Osteocyte (in vitro differentiated cells): Measurements from ENCODE around the gene RUBCN. TPM values are rescaled to one million over a fixed set of nuclear protein-coding genes. Genes with fewer than 3 reads are reported as not detected.
"Not testable (repeated sequence)": the region's sequence is repeated elsewhere in the genome, so short reads cannot be mapped to it uniquely, and the experiment has no call there.

Experiments
- DNase-seq: peaks from one replicate; pipeline ENCODE4 v3.0.0; 2021; ENCODE audit warnings: mixed read lengths; ENCODE audit not compliant: unreplicated experiment; ENCODE audit errors: extremely low spot score
- H3K27ac Mint-ChIP-seq: one replicate; pipeline ENCODE4 v1.8.0; 2021; ENCODE audit warnings: mild to moderate bottlenecking, mixed read lengths; ENCODE audit not compliant: unreplicated experiment
- H3K27me3 Mint-ChIP-seq: one replicate; pipeline ENCODE4 v1.8.0; 2021; ENCODE audit warnings: mixed read lengths; ENCODE audit not compliant: unreplicated experiment
- H3K36me3 Mint-ChIP-seq: one replicate; pipeline ENCODE4 v1.8.0; 2021; ENCODE audit warnings: mixed read lengths; ENCODE audit not compliant: unreplicated experiment
- H3K4me1 Mint-ChIP-seq: one replicate; pipeline ENCODE4 v1.8.0; 2021; ENCODE audit warnings: mixed read lengths; ENCODE audit not compliant: unreplicated experiment
- H3K4me3 Mint-ChIP-seq: one replicate; pipeline ENCODE4 v1.8.0; 2021; ENCODE audit warnings: mild to moderate bottlenecking, moderate library complexity, mixed read lengths; ENCODE audit not compliant: unreplicated experiment
- H3K9me3 Mint-ChIP-seq: one replicate; pipeline ENCODE4 v1.8.0; 2021; ENCODE audit warnings: mixed read lengths; ENCODE audit not compliant: unreplicated experiment
- CTCF ChIP-seq: fragments of 200-600 bp; sonication (generic); IDR thresholded peaks from 2 replicates; pipeline ENCODE4 v1.5.0; 2021; ENCODE audit warnings: antibody characterized with exemption, mild to moderate bottlenecking, moderate library complexity
- total RNA-seq: library from RNA; stranded (reverse); gene quantifications from 2 replicates; pipeline ENCODE4 v1.2.1, GENCODE V29; 2021

RUBCN gene
- total RNA-seq, 1 donor from 2014 or later = 30.3 TPM

- no peak for DNase-seq
Measured at GRCh38 chr3:197670361-197670760, 66.3 kb downstream of the RUBCN start.

GRCh38 chr3:197667968-197668367, 68.7 kb downstream of the RUBCN start:
- DNase-seq = no peak
- Mint-ChIP-seq H3K36me3 (peaks cover 16% of the 10 kb centered on the region), H3K4me3 (no peak overlapping the region), H3K9me3 (no peaks in the 10 kb centered on the region), H3K27me3 (no peaks in the 10 kb centered on the region), H3K4me1 (no peaks in the 10 kb centered on the region), H3K27ac (no peak overlapping the region)
- no peak for TF ChIP-seq CTCF

More at GRCh38 chr3:197670361-197670760, 66.3 kb downstream of the RUBCN start:
- Mint-ChIP-seq H3K27ac (no peak overlapping the region), H3K4me1 (no peaks in the 10 kb centered on the region), H3K36me3 (peaks cover 29% of the 10 kb centered on the region), H3K9me3 (no peaks in the 10 kb centered on the region), H3K27me3 (no peaks in the 10 kb centered on the region), H3K4me3 (no peak overlapping the region)
- no peak for TF ChIP-seq CTCF

- H3K4me1 Mint-ChIP-seq, H3K27ac Mint-ChIP-seq, H3K27me3 Mint-ChIP-seq, DNase-seq, H3K9me3 Mint-ChIP-seq, H3K4me3 Mint-ChIP-seq: not testable (repeated sequence)
- H3K36me3 Mint-ChIP-seq = peaks cover 14% of the 10 kb centered on the region
Measured at GRCh38 chr3:197667293-197667692, 69.4 kb downstream of the RUBCN start.

GRCh38 chr3:197666221-197666842, 70.4 kb downstream of the RUBCN start:
- peaks cover 12% of the 10 kb centered on the region for H3K36me3 Mint-ChIP-seq

GRCh38 chr3:197665549-197665948, 71.2 kb downstream of the RUBCN start:
- not testable (repeated sequence) for H3K36me3 Mint-ChIP-seq, H3K4me3 Mint-ChIP-seq, H3K27ac Mint-ChIP-seq, H3K9me3 Mint-ChIP-seq, DNase-seq, H3K27me3 Mint-ChIP-seq, H3K4me1 Mint-ChIP-seq

More at GRCh38 chr3:197666221-197666842, 70.4 kb downstream of the RUBCN start:
- not testable (repeated sequence) for H3K9me3 Mint-ChIP-seq, DNase-seq, H3K27me3 Mint-ChIP-seq, H3K4me3 Mint-ChIP-seq, H3K27ac Mint-ChIP-seq, H3K4me1 Mint-ChIP-seq

- H3K4me3 Mint-ChIP-seq, H3K9me3 Mint-ChIP-seq, H3K27me3 Mint-ChIP-seq, H3K4me1 Mint-ChIP-seq, H3K36me3 Mint-ChIP-seq, DNase-seq, H3K27ac Mint-ChIP-seq: not testable (repeated sequence)
Measured at GRCh38 chr3:197665142-197665491, 71.6 kb downstream of the RUBCN start.

GRCh38 chr3:197664414-197665141, 72.1 kb downstream of the RUBCN start:
- H3K27ac Mint-ChIP-seq, H3K27me3 Mint-ChIP-seq, H3K4me3 Mint-ChIP-seq, H3K36me3 Mint-ChIP-seq, DNase-seq, H3K4me1 Mint-ChIP-seq, H3K9me3 Mint-ChIP-seq: not testable (repeated sequence)

- not testable (repeated sequence) for H3K36me3 Mint-ChIP-seq, H3K4me1 Mint-ChIP-seq, H3K4me3 Mint-ChIP-seq, H3K27ac Mint-ChIP-seq, DNase-seq, H3K9me3 Mint-ChIP-seq, H3K27me3 Mint-ChIP-seq
Measured at GRCh38 chr3:197663367-197664140, 73.2 kb downstream of the RUBCN start.

- H3K27me3 Mint-ChIP-seq, DNase-seq, H3K27ac Mint-ChIP-seq, H3K9me3 Mint-ChIP-seq, H3K4me3 Mint-ChIP-seq, H3K4me1 Mint-ChIP-seq, H3K36me3 Mint-ChIP-seq: not testable (repeated sequence)
Measured at GRCh38 chr3:197662352-197662751, 74.4 kb downstream of the RUBCN start.

GRCh38 chr3:197661874-197662273, 74.8 kb downstream of the RUBCN start:
- not testable (repeated sequence) for H3K4me1 Mint-ChIP-seq, H3K4me3 Mint-ChIP-seq, H3K27me3 Mint-ChIP-seq, DNase-seq, H3K9me3 Mint-ChIP-seq, H3K27ac Mint-ChIP-seq, H3K36me3 Mint-ChIP-seq
